HL-60/S4 treated with retinoic acid at 250 ng/mL for 4 days and 3 days (cell line): ENCODE data around the gene MAPK8IP2.

Experiments used
- in situ Hi-C: fragments of 300-500 bp; cut with MboI; formaldehyde crosslinking; loops from 2 replicates; pipeline ENCODE4 v1.7.0; 2022; ENCODE audit warnings: low sequenced_read_pairs

MAPK8IP2 gene

DNA sequence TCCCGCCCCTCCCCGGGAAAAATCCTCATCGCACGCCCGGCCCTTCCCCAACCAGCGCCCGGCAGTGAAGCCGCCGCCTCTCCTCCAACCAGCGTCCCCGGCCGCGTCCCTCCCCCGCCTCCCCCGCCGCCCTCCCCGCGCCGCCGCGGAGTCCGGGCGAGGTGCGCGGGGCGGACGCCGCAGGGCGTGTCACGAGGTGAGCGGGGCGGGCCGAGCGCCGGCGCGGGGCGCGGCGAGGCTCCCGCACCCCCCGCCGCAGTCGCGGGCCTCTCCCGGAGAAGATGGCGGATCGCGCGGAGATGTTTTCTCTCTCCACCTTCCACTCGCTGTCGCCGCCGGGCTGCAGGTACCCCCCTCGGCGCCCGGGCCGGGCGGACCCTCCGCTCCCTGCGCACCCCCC, at the start of gene MAPK8IP2:
MAPK8IP2 (plus strand) TSS at position 256 of the 400 bp plus-strand sequence; CDS start at position 282, 26 bp downstream.
- in situ Hi-C loops: no loop called here

DNA sequence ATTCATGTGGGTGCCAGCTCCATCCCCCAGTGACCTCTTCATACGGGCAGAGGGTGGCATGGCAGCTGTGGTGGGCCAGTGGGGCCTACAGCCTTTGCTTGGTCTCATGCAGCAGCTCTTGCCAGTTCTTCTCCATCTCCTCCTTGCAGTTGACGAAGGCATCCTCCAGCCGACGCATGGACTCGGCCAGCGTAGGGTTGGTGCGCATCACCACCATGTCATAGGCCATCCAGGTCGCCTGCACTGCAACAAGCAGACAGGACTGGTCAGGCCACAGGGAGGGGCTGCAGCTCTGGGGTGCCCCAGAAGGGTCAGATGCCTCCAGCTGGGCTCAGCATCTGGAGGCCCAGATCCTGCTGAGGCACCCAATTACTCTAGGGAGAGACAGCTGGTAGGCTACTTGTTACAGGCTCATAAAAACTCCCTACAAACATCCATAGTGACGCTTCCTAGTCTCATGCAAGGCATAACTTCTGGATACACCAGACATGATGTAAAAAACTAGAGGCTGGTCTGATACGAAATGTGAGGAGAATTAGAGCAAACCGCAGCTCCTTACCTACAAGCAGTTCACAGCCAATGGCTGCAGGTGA, 49.3 kb upstream of the MAPK8IP2 start:
- in situ Hi-C loops: no loop called here

DNA sequence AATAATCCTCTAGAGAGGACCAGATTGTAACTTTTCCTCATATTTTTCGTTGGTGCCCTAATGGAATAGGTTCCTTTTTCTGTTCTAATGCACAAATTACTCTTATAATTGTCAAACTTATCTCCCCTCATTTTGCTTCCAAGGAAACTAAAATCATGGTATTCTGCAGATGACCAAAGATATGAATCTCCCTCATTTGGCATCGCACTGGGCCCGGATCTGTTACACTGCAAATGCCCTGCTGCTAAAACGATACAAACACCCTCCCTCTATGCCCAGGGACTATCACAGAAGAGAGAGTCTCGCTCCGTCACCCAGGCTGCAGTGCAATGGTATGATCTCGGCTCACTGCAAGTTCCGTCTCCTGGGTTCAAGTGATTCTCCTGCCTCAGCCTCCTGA, 47.3 kb upstream of the MAPK8IP2 start:
- in situ Hi-C loops: no loop called here

DNA sequence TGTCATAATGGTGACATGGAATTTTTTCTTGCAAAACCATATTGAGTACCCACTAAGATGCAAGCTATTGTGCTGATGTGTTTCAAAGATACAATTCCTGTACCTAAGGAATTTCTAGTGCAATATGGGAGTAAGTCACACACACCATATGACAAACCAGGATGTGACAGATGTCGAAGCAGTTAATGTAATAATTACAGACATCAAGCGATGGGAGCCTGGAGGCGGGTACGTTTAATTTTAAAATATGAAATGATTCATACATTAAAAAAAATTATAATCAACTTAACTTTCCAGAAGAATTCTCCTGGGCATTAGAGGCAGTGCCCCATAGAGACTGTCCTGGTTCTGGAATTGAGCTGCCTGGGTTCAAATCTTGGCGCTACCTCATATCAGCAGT, 43.9 kb upstream of the MAPK8IP2 start:
- in situ Hi-C loops: no loop called here

DNA sequence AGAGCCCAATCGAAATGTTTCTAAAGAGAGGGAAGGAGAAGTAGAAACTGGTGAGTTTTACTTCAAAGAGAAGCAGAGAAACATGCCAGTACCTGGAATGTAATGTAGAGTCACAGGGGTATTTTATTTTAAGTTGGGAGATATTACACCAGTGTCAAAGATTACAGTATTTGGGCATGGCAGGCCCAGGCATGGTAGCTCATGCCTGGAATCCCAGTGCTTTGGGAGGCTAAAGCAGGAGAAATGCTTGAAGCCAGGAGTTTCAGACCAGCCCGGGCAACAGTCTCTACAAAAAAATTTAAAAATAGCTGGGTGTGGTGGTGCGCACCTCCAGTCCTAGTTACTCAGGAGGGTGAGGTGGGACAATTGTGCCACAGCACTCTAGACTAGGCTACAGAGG, 40.6 kb upstream of the MAPK8IP2 start:
- in situ Hi-C loops: no loop called here

DNA sequence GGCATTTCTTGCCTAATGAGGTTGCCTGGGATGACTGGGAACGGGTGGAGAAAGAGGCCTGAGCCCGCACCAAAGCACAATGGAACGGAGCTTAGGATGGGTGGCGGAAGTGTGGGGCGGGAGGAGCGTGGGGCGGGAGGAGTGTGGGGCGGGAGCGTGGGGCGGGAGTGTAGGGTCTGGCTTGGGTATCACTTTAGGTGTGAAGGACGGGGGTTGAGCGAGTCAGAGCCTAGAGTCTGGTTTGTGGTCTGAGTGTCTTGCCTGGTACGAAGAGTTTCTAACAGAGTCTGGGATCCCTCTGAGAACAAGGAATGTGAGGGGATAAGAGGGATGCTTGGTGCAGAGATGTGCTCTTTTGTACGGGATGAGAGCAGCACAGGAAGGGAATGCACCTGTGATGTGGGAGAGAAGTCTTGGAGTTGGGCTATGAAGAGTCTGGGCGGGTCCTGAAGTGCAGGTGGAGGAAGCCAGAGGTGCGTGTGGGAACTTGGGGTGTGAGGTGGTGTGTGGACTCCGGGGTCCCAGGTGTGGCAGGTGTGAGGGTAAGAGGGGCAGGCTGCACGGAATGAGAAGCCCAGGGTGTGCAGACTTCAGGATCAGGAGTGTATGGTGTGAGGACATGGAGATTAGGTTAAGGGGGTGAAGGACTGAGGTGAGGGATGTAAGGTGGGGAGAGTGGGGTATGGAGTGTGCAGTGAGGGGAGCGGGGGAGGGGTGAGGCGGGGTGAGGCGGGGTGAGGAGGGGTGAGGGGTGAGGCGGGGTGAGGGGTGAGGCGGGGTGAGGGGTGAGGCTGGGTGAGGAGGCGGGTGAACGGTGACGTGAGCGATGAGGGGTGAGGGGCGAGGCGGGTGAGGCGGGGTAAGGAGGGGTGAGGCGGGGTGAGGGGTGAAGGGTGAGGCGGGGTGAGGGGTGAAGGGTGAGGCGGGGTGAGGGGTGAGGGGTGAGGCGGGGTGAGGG, 38.9 kb upstream of the MAPK8IP2 start:
- in situ Hi-C loops: no loop called here

DNA sequence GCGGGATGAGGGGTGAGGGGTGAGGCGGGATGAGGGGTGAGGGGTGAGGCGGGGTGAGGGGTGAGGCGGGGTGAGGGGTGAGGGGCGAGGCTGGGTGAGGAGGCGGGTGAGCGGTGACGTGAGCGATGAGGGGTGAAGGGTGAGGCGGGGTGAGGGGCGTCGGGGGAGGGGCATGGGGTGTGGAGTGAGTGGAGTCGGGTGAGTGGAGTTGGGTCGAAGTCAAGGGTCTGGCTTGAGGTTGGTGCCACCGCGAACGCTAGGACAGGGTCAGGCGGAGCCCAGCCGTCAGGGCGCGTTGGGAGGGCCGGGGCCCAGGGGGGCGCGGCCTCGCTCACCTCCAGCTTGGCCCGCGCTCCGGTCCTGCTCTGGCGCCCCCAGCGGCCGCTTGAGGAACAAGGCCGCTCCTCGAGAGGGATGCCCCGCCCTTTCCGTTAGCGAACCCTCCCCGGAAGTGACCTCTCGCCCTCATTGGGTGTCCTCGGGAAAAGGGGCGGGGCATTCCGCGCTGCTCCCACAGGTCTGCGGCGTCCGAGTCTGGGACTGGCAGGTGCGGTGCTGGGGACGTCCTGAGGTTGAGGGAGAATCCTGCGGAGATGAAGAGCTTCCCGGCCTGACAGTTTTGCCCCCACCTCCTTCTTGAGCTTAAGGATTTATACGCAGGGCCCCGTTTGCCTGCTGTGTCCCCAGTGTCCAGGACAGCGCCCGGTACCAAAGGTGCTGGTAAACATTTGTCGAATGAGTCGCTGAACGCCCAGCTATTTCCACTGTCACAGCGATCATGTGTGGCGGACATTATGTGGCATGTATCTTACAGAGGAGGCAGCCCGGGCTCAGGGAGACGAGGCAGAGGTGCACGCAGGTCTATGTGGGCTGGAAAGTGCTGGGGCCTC, 37.8 kb upstream of the MAPK8IP2 start, which contains the start of gene SYCE3:
SYCE3 (minus strand) TSS at position 397 of the 890 bp plus-strand sequence. CDS start 6,514 bp downstream, outside the sequence.
- in situ Hi-C loops: no loop called here

DNA sequence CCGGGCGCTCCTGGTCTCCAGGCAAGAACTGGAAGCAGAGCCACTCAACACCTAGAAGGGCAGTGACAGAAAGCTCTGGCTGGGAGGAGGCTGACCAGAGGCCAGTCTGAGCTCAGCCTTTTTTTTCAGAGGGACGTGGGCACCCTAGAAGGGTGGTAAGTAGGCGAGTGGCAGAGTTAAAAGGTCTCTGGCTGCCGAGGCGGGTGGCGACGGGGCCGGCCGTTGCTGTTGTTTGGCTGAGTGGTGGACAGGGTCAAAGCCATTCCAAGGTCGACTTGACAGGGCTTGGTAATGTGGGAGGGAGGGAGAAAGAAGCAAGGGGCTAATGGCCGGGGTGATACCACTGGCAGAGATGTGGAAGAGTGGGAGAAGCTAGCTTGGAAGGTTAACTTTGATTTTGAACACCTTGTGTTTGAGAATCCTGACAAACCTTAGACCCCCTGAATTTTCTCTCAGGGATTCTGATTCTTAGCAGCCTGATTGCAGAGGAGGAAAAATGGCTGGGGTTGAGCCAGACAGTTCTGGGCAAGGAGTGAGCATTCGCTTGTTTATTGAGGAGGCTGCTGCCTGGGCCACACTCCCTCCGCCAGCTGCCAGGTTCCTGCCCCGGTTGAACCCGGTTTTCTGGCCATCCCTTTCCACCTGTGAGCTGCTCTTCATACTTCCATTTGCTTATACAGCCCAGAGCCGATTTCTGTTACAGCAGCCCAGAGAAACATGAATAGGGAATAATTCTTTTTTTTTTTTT, 37.0 kb upstream of the MAPK8IP2 start:
- in situ Hi-C loops: no loop called here

DNA sequence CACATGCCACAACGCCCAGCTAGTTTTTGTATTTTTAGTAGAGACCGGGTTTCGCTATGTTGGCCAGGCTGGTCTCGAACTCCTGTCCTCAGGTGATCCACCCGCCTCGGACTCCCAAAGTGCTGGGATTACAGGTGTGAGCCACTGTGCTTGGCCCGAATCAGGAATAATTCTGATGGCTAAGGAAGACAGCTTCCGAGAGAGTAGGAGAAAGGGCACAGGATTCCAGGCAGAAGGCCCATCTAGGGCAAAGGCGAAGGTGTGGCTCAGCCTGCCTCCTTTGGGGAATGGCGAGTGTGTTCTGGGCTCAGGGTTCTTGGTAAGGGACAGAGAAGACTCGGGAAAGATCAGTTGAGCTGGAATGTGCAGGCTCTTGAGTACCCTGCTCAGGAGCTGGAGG, 36.3 kb upstream of the MAPK8IP2 start:
- in situ Hi-C loops: no loop called here

DNA sequence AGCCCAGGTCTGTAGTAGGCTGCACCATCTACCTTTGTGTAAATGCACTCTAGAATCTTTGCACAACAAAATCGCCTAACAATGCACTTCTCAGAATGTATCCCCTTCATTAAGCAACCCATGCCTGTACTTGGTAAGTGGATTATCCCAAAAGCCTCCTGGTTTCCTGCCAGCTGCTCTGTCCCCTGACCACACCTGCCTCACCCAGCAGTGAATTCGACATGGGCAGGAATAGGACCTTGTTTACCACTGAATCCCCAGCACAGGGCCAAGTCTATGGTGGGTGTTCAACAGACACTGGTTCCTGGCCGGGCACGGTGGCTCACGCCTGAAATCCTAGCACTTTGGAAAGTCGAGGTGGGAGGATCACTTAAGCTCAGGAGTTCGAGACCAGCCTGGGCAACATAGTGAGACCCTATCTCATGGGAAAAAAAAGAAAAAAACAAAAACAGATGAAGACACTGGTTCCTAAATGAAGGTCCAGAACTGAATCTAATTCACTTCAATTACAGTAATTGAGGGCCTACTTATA, 32.8 kb upstream of the MAPK8IP2 start:
- in situ Hi-C loops: no loop called here

DNA sequence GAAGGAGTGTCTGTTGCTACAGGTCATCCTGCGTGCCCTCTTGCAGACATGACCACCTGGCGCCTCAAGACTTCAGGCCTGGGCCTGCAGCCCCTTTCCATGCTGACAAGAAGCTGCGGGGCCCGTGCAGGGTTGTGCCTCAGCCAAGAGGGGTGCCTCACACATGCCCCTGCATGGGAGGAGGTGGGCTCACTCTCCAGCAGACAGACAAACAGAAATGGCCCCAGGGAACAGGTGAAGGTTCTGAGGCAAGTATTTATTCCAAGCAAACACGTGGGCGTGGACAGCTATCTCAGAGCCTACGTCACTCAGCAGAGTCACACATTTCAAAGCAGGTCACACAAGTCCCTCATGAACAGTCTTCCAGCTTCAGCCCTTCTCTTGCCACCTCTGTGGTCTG, 32.0 kb upstream of the MAPK8IP2 start:
- in situ Hi-C loops: no loop called here

DNA sequence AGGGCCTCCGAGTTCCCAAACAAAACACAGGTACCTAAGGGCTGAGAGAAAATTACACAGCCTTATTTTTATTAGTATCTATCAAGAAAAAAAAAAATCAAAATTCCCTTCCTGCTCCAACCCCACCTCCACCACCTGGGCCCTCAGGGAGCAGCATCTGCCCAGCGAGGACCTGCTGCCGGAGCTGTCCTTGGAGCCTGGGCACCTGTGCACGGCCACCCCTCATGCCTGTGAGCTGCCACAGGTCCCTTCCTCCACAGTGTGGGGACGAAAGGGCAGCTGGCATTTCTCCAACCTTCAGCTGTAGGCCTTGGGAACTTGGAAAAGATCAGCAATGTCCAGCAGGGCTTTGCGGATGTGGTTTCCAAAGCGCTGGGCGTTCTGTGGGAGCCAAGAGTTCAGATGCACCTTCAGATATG, 31.5 kb upstream of the MAPK8IP2 start:
- in situ Hi-C loops: no loop called here

DNA sequence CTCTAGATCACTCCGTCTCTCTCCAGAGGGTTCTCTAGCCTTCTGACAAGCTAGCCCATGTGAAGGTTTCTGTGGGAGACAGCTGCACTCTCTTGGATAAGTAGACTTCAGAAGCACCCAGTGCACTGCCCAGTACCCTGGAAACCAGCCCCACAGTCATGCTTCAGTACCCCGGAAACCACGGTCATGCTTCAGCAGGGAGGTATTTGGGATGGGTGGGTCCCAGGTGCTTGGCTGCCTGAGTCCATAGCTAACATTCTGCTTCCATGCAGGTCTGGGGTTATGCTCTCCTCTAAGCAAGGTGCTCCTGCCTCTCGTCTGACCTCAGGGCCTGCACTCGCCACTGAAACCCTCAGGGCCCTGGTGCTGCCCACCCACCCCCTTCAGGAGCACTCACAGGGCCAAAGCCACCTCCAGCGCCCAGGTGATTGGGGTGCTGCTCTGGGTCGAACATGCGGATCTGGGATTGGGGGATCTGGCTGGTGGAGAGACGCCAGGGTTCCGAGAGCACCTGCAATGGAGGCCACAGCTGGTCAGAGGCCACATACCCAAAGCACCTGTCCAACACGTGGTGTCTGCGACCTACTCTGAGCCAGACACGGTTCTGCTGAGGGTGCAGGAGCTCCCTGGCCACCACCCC, 30.6 kb upstream of the MAPK8IP2 start:
- in situ Hi-C loops: no loop called here

DNA sequence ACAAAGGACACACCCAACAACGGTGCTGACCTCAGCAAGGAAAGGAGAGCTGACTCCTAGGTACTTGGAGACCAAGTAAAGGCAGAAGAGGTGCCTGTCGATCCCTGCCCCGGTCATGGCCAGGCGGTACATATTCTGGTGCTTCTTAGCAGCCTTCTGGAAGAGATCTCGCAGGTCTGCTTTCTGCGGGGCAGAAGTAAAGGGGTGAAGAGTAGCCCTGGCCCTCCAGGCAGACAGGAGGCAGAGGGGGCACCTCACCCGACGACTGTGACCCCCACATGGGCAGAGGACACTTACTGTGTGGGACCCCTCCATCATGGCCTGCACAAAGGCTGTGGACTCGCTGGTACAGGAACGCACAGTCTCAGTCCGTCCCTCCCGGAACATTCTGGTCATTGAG, 29.7 kb upstream of the MAPK8IP2 start:
- in situ Hi-C loops: no loop called here

DNA sequence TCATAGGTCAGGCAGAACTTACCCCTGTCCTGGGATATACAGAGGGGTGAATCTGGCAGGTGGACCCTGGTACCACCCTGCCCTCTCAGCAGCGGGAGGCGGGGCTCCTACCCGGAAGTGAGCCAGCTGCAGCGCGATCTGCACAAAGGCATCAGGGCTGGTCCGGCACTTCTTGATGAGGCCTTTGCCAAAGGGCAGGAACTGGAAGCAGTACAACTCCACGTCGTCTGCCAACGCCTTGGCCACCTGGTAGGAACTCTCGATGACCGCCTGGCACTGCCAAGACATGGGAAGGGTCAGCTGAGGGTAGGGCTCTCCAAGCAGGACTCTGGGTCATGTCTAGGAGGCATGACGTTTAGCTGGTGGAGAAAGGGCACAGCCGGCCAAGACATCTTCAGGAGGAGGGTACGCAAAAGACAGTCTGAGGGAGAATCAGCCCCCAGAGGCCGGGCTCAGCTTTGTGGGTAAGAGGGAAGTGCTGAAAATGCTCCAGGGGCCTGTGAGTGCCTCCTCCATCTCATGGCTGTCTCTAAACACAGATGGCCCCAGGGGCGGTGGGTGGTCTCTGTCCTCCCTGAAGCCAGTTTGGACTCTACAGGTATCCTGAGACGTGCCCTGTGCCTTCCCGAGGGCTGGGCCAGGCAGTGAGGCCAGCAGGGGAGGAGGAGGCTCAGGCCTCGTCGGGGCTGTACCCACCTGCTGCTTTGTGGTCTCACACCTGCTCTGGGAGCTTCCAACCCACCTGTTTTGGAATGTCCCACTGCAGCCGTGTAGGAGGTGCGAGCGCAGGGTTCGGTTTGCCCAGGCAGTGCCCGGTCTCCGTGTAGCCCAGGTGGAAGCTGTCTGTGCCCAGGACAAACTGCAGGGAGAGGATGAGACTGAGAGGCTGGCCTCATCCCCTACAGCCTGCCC, 29.1 kb upstream of the MAPK8IP2 start:
- in situ Hi-C loops: no loop called here

DNA sequence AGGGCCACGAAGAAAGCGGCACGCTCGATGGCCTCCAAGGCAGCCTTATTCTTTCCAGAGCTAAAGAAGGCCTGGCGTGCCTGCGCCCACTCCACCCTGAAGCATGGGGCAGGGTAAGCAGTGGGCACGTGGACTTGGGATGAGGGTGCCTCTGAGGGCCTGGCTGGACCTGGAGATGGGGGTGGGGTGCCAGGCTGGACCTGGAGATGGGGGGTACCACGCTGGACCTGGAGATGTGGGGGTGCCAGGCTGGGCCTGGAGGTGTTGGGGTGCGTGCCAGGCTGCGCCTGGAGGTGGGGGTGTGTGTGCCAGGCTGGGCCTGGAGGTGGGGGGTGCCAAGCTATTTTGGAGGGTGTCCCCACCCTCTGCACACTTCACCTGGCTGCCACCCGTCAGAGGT, 27.6 kb upstream of the MAPK8IP2 start:
- in situ Hi-C loops: no loop called here

DNA sequence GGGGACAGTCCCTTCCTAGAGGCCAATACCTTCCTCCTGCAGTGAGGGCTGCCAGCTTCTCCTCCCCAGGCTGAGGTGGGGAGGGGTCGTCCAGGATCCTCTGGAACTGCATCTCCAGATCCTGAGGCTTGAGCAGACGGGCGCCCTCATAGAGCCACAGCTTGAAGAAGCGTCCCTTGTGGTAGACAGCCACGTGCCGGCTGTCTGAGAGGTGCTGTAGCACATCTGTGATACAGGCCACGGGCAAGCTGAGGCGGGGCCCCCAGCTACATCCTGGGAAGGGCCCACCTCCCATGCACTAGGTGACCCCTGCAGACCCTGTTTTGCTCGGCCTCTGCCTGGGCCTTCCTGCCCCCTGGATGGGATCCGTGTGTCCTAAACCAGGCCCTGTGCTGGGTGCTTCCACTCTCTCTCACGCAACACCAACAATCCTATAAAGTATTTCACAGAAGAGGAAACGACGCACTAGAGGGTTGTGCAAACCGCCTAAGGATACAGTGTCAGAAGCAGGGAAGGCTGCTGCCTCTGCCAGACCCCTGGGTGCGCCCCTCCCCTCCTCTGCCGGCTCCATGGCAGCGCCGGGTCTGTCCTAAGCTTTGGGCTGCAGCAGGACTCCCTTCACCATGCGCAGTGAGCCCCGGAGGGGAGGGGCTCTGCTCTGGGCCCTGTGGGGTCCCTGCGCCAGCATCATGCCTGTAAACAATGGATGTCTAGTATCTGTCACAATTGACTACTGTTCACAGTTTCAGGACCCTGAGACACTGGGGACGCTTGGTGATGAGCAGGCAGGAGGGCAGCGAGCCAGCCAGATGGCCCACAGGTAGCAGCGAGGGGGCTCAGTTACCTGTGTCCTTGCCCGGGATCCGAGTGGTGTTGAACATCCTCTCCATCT, 26.9 kb upstream of the MAPK8IP2 start:
- in situ Hi-C loops: no loop called here

DNA sequence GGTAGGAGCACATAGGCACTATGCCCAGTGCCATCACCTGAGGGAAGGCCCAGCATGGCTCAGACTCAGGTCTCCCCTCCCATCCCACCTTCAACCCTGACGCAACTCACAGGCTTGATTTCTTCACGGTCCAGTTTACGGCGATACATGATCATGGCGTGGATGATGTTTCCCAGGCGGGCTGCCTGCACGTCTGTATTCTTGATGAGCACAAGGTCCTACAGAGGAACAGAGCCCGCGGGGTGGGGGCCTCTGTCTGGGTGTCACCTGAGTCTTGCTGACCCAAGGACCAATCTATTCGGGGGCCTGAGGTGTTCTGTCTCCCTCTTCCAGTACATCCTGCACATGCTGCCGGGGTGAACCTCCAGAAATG, 26.2 kb upstream of the MAPK8IP2 start:
- in situ Hi-C loops: no loop called here
